ENCODE measurements around the gene RIPOR1.

Gene RIPOR1

DNA sequence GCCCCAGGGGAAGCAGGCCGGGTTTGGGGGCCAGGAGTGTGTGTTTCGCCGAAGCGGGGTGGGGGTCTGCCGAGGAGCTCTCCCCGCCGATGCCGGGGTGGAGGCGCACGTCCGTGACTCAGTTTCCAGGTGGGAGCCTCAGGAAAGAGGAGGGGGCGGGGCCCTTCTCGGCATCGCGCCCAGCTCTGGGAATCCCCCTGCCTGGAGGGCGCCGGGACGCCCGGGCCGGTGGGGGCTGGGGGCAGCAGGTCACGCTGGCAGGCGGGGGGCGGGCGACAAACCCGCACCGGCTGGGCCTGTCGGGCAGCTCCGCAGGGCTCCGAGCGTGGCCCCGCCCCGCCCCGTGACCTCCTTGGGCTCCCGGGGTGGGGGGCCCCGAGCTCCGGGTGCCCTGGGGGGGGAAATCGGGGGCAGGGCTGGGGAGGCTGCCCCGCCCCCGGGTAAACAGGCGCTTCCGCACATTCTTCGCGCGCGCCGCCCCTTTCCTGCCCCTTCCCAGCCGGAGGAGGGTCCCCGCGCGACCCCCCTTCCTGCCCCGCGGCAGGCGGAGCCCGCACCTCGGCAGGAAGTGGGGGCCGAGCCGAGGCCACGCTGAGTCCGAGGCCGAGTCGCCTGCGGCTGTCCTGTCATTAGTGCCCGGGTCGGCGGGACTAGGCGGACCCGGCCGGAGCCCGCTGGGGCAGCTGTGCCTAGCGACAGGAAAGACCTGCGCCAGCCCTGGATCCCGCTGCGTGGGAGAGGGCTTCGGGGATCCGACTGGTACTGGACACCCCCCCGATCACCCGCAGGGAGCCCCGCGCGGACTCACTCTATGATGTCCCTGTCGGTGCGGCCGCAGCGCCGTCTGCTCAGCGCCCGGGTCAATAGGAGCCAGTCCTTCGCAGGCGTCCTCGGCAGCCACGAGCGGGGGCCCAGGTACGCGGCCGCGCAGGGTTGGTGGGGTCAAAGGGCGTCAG, 9.3 kb downstream of the RIPOR1 start:
- TF ChIP-seq, protein P1, sequence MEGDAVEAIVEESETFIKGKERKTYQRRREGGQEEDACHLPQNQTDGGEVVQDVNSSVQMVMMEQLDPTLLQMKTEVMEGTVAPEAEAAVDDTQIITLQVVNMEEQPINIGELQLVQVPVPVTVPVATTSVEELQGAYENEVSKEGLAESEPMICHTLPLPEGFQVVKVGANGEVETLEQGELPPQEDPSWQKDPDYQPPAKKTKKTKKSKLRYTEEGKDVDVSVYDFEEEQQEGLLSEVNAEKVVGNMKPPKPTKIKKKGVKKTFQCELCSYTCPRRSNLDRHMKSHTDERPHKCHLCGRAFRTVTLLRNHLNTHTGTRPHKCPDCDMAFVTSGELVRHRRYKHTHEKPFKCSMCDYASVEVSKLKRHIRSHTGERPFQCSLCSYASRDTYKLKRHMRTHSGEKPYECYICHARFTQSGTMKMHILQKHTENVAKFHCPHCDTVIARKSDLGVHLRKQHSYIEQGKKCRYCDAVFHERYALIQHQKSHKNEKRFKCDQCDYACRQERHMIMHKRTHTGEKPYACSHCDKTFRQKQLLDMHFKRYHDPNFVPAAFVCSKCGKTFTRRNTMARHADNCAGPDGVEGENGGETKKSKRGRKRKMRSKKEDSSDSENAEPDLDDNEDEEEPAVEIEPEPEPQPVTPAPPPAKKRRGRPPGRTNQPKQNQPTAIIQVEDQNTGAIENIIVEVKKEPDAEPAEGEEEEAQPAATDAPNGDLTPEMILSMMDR (IDR thresholded peaks at IDR 0.05; ENCODE audit: low read depth, low read length), result no peak
- DNase-seq (ENCODE audit: extremely low read depth, low read depth), result no peak

DNA sequence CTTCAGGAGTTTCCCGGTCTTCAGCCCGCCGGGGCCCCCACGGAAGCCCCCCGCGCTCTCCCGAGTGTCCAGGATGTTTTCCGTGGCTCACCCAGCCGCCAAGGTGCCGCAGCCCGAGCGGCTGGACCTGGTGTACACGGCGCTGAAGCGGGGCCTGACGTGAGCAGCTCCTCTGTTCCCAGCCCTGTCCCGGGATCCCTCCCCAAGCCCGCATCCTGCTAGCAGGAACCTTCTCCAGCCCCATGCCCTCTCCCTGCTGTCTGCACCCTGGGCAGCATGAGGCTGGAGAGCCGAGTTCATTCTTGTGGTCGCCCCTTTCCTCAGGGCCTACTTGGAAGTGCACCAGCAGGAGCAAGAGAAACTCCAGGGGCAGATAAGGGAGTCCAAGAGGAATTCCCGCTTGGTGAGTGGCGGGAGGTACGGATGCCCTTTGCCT, 10.1 kb downstream of the RIPOR1 start:
- TF ChIP-seq, protein P1 (IDR thresholded peaks at IDR 0.05; ENCODE audit: low read depth, low read length), result no peak
- no peak for DNase-seq (ENCODE audit: extremely low read depth, low read depth)

DNA sequence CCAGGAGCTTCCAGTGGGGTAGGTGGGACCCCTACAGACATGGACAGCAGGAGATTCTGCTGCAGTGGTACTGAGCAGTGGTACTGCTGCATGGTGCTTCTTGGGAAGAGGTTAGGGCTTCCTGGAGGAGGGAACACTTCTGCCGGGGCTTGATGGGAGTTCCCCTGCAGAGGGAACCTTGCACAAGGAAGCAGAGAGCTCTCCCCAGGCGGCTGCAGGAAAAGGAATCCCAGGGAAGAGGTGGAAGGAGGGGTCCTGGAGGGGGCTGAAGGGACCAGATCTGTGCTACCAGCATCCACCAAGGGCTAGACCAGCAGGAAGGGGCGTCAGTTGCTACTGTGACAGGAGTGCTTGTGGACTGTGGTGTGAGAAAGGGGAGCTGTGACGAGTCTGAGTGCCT, 10.6 kb downstream of the RIPOR1 start:
- DNase-seq (ENCODE audit: extremely low read depth, low read depth), result no peak

DNA sequence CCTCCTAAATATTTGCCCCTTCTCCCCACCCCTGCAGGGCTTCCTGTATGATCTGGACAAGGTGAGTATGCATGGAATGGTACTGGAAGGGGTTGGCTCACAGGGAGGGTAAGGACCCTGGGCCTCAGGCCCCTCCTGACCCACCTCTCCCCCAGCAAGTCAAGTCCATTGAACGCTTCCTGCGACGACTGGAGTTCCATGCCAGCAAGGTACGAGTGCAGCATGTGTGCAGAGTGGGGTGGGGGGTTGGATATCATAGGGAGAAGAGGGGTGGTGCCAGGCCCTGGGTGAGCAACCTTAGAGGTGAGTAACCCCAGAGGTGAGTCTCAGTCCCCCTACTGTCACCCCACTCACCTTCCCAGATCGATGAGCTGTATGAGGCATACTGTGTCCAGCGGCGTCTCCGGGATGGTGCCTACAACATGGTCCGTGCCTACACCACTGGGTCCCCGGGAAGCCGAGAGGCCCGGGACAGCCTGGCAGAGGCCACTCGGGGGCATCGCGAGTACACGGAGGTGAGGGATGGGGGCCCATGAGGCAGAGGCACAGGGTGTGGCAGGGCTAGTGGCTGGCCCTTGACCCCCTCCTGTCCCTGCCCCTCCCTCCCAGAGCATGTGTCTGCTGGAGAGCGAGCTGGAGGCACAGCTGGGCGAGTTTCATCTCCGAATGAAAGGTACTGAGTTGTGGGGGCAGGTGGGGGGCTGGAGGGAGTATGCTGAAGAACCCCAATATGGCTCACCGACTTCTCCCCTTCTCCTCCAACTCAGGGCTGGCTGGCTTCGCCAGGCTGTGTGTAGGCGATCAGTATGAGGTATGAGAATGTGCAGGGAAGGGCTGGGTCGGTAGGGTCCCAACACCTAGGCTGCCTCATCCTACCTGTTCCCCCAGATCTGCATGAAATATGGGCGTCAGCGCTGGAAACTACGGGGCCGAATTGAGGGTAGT, 11.3 kb downstream of the RIPOR1 start:
- TF ChIP-seq, protein P1 (IDR thresholded peaks at IDR 0.05; ENCODE audit: low read depth, low read length), result no peak
- DNase-seq (ENCODE audit: extremely low read depth, low read depth), result no peak

More for the DNA sequence above, 10.6 kb downstream of the RIPOR1 start:
- TF ChIP-seq, protein P1 (IDR thresholded peaks at IDR 0.05; ENCODE audit: low read depth, low read length), result no peak

DNA sequence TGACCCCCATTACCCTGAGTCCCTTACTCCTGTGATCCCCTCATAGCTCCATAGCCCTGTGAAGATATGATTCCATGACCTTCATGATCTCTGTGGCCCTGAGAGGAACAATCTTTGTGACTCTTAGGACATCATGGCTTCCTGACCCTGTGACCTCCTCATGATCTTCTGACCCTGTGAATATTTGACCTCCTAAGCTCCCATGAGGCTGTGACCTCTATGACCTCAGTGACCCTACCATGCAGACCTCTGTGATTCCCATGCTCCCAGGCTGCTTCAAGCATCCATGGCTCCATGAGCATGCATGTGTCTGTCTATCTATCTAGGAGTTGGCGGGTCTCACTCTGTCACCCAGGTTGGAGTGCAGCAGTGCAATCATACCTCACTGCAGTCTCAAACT, 12.1 kb downstream of the RIPOR1 start:
- no peak for DNase-seq (ENCODE audit: extremely low read depth, low read depth)
- TF ChIP-seq, protein P1 (IDR thresholded peaks at IDR 0.05; ENCODE audit: low read depth, low read length), result no peak

DNA sequence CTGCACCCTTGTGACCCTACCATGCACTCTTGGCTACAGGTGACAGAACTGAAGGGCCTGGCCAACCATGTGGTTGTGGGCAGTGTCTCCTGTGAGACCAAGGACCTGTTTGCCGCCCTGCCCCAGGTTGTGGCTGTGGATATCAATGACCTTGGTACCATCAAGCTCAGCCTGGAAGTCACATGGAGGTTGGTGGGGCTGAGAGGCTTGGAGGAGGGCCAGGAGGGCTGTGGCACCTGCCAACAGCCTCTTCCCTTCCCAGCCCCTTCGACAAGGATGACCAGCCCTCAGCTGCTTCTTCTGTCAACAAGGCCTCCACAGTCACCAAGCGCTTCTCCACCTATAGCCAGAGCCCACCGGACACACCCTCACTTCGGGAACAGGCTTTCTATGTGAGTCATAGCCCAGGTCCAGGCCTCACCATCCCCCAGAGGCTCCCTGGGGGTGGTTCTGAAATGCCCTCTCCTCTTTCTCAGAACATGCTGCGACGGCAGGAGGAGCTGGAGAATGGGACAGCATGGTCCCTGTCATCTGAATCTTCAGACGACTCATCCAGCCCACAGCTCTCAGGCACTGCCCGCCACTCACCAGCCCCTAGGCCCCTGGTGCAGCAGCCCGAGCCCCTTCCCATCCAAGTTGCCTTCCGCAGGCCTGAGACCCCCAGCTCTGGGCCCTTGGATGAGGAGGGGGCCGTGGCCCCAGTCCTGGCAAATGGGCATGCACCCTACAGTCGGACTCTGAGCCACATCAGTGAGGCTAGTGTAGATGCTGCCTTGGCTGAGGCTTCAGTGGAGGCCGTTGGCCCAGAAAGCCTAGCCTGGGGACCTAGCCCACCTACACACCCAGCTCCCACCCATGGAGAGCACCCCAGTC, 13.0 kb downstream of the RIPOR1 start:
- TF ChIP-seq, protein P1 (IDR thresholded peaks at IDR 0.05; ENCODE audit: low read depth, low read length), result no peak
- DNase-seq (ENCODE audit: extremely low read depth, low read depth), result no peak

Measured in AG09319 (cell line).